H1 (cell line): Measurements from ENCODE around the gene ASB11. TPM values are rescaled to one million over a fixed set of nuclear protein-coding genes. Genes with fewer than 3 reads are reported as not detected.

Source experiments
- CHD2 ChIP-seq: IDR thresholded peaks from 2 replicates; pipeline ENCODE4 v1.6.1; 2012; ENCODE audit warnings: low read length, improper control_type of control experiment
- EP300 ChIP-seq, 2 experiments: IDR thresholded peaks; 1 replicate in 1 of 2; 2 replicates in 1 of 2; pipeline ENCODE4 v1.6.1; 2011 to 2012; ENCODE audit warnings: low read depth in 2 of 2, low read length in 2 of 2, mild to moderate bottlenecking in 2 of 2, borderline replicate concordance in 1 of 2, inconsistent platforms in 1 of 2, moderate library complexity in 1 of 2
- GTF2F1 ChIP-seq: IDR thresholded peaks from 2 replicates; pipeline ENCODE4 v1.6.1; 2012; ENCODE audit warnings: low read depth, low read length, improper control_type of control experiment, borderline replicate concordance
- polyA plus RNA-seq, 7 experiments: library from polyadenylated mRNA; depleted of rRNA in 3 of 7; stranded (reverse) in 5 of 7; unstranded in 2 of 7; fragments of >200 nt in 5 of 7; fragments of 200-250 nt in 2 of 7; gene quantifications; 1 replicate in 5 of 7; 2 replicates in 1 of 7; 4 replicates in 1 of 7; pipeline versions ENCODE4 v1.2.1 to v1.2.3, GENCODE V29; 2011 to 2013; ENCODE audit warnings: missing spikeins in 2 of 7, mixed read lengths in 2 of 7
- total RNA-seq: library from RNA; stranded (reverse); fragmentation: NEBNext Ultra II Directional; extraction: Animal tissue kit (Norgen Biotek cat#: 25700); gene quantifications from 2 replicates; pipeline ENCODE4 v1.2.1, GENCODE V29; 2021

Gene ASB11
- total and polyA plus RNA-seq, 2 of the 8 experiments (the other 6 are each of a cell fraction or from before 2014, with no cell fraction given), result not detected

DNA sequence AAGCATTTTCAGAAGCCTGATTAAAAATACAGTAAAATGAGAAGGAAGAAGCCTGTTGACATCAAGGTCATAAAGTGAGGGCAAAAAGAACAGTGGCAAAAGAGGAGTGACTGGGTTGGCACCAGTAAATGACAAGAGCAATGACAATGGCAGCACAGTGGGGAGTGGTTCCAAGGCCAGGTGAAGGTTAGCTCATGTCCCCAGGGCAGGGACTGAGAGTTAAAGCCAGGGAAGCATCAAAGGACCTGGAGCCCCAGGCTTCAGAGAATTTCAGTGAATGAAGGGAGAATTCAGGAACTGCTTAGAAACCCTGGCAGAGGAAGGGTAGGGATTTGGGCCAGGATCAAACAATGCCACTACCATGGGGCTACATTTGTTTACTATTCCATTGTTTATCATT, 28.7 kb upstream of the ASB11 start (continued):
- no peak for TF ChIP-seq EP300 (IDR thresholded peaks at IDR 0.05; ENCODE audit: borderline replicate concordance in 1 of 2, low read depth in 2 of 2, low read length in 2 of 2)
- TF ChIP-seq CHD2, result no peak
- no peak for TF ChIP-seq GTF2F1
